HS-5 (cell line): Measurements from ENCODE around the gene MCM5.

Experiments
- DNase-seq: peaks from one replicate; pipeline ENCODE4 v3.0.0-alpha.2; 2012; ENCODE audit warnings: low read depth

Gene MCM5

DNA sequence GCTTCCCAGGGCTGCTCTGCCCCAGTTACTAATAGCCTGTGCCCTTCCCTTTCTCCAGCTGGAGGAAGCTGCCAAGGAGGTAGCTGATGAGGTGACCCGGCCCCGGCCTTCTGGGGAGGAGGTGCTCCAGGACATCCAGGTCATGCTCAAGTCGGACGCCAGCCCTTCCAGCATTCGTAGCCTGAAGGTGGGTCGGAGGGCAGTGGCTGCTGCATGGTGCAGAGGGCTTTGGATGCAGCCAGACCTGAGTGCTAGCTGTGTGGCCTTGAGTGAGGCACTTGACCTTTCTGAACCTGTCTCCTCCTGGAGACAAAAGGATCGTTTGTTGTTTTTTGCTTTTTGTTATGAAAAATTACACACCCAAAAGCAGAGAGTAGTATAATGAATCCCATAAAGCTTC is 3.4 kb downstream of the MCM5 start:
- DNase-seq: no peak

DNA sequence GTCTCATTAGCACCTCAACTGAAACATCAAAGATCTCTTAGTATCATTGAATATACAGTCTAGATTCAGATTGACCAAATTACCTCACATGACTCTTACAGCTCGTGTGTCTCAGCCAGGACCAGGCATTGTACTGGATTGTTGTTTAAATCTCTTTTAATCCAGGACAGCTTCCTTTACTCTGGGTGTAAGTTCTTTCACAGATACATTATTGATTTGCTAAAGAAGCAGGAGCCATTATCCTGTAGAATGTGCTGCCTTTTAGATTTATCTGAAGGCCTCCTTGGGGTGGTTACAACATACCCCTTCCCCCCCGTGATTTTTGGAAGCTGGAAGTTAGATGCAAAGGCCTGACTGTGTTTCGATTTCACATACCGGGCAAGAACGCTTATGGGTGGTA is 4.2 kb downstream of the MCM5 start:
- DNase-seq: no peak

DNA sequence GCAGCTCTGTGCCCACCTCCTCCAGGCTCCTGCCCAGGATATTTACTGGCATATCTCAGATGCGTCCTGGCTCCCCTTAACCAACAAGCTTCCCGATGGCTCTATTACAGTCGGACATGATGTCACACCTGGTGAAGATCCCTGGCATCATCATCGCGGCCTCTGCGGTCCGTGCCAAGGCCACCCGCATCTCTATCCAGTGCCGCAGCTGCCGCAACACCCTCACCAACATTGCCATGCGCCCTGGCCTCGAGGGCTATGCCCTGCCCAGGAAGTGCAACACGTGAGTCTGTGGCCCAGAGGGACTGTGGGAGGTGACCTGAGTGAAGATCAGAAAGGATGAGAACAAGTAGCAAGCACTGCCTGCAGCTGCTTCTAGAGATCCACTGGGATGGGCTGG is 6.5 kb downstream of the MCM5 start:
- DNase-seq: no peak

DNA sequence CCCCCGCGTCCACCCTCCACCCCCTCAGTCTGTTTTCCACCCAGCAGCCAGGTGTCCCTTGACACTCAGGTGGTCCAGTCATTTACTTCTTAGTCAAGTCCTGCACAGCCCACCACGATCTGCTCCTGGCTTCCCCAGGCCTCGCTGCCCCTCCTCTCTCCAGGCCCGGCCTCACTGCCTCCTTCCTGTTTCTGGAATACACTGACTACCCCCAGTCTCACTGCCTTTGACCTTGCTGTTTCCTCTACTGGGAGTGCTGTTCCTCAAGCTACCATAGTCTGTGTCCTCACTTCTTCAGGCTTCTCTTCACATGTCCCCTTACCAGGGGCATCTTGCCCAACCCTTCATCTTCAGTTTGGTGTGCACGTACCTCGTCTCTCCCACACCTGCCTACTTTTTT is 7.4 kb downstream of the MCM5 start:
- no peak for DNase-seq

DNA sequence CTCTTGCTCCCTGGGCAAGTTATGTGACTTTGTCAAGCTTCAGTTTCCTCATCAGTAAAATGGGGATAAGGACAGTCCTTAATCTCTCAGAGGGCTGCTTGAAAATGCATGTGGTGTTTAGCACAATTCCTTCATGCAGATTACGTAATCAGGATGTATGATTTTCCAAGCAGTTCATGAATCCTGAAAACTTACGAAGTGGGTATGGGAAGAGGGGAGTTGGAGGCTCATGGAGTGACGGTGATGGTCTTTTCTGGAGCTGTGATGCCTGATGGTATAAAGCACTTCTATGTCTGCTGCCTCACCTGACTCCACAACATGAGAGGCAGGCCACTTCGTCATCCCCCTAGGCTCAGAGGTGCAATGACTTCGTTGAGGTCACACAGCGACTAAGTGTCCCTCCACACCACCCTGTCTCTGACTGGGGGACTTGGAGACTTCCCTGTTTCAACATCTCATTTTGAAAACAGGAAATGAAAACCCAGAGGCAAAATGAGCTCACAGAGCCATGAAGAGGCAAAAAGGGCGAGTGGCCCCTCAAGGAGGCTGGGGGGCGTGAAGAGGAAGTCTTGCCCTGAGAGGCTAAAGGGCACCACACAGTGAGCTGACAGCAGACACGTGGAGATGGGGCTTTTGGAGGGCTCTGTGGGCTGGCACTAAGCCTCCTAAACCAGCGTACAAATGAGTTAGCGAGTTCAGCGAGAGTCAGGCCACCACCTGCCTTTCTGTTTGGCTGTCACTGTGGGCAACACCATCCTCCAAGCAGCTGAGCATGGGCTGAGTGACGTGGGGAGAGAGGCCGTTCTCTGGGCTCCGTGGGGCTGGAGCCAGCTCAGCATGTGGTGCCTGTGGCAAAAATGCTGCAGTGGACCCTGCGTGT is 10.1 kb downstream of the MCM5 start:
- no peak for DNase-seq

DNA sequence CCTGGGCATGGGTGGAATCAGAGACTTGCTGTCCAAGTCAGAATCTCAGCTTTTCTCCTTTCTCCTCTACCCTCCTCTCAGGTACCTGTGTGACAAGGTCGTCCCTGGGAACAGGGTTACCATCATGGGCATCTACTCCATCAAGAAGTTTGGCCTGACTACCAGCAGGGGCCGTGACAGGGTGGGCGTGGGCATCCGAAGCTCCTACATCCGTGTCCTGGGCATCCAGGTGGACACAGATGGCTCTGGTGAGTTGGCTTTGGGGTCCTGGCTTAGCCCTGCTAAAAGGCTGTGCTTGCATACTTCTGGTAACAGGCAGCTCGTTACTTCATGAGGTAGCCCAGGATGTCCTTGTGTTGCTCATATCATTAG is 10.7 kb downstream of the MCM5 start:
- no peak for DNase-seq

DNA sequence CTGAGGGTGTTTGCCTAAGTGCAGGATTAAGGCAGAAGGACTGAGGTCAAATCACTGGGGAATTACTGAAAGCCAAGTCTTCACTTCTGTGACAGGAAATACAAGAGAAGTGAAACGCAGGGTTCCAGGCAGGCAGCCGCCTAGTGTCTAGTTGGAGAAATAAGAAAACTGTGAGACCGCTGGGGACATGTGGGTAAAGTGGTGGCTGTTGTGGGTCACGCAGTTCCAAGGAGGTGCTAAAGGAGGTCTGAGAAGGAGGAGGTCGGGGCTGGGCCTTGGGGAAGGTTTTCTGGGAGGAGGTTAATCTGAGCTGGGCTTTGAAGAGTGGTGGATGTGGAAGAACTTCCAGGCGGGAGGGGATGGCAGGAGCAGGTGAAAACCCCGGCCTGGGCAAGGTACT is 11.2 kb downstream of the MCM5 start:
- DNase-seq: no peak

DNA sequence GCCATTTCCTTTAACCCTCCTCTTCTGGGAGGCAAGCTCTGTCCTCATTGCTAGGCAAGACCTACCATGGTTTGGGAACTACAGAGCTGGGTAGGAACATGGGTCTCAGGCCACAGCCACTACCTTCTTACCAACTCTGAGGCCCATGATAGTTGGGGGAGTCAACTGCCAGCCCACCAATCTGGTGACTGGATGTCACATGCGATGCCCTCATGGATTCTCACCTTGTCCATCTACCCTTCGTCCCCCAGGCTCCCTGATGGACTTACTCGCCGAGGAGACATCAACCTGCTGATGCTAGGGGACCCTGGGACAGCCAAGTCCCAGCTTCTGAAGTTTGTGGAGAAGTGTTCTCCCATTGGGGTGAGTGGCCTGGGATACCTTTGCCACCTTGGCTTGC is 13.7 kb downstream of the MCM5 start:
- no peak for DNase-seq

DNA sequence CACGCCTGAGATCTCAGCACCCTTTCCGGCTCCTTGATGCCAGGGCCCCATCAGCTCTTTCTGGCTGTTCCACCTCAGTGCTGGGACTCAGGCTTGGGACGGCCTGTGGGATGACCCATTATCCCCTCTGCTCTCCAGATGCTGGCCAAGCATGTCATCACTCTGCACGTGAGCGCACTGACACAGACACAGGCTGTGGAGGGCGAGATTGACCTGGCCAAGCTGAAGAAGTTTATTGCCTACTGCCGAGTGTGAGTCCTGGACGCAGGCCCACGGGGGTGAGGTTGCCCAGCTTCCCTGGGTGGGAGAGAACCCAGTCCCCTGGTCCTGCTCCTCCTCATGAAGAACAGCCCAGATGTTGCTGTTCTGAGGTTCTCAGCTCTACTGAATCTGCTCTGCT is 17.7 kb downstream of the MCM5 start:
- no peak for DNase-seq

DNA sequence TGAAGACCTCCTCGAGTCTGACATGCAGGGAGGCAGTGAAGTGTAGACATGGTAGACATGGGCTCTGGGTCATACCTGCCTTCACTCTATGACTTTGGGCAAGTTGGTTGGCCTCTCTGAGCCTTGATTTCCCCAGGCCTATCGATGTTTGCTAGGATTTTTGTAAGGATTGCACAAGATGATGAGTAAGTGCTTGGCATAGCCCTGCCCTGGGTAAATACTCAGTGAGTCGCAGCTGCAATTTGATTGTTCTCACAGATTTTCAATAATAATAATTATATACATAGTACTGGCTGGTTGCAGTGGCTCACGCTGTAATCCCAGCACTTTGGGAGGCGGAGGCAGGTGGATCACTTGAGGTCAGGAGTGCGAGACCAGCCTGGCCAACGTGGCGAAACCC is 18.1 kb downstream of the MCM5 start:
- DNase-seq: no peak

DNA sequence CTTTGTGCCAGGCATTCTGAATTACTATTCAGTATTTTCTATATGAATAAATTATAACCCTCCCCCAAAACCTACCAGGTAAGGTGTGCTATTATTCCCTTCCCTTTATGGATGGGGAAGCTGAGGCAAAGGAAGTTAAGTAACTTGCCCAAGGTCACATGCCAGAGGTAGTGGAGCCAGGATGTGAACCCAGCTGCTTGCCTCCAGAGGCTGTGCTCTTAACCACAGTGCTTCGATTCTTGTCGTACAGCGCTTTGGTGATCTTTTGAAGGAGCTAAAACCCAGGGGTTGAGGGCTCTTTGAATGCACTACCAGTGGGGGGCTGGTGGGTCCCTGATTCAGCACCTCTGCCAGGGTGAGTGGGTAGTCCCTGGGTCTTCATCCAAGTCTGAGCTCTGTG is 18.8 kb downstream of the MCM5 start:
- no peak for DNase-seq

DNA sequence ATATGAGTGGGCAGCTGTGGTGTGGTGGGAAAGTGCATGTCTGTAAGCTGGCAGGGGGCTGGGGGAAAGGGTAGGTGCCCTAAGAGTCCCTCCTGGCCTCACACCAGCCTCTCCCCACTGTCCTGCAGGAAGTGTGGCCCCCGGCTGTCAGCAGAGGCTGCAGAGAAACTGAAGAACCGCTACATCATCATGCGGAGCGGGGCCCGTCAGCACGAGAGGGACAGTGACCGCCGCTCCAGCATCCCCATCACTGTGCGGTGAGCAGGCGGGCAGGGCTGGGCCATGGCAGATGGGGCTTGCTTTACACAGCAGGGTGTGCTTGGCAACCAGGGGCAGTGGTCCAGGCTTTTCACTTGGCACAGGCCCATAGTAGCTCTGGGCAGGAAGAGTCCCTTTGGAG is 19.8 kb downstream of the MCM5 start:
- no peak for DNase-seq

DNA sequence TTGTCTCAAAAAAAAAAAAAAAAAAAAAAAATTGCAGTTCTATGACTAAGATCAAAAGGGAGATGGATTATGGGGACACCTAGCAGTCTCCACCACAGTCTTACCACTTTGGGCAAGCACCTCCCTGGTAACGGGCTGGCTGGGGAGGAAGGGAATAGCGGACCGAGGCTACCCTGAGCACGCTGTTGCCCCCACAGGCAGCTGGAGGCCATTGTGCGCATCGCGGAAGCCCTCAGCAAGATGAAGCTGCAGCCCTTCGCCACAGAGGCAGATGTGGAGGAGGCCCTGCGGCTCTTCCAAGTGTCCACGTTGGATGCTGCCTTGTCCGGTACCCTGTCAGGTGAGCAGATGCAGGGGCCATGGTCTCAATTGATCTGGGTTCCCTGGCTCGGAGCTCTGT is 21.2 kb downstream of the MCM5 start:
- DNase-seq: no peak

DNA sequence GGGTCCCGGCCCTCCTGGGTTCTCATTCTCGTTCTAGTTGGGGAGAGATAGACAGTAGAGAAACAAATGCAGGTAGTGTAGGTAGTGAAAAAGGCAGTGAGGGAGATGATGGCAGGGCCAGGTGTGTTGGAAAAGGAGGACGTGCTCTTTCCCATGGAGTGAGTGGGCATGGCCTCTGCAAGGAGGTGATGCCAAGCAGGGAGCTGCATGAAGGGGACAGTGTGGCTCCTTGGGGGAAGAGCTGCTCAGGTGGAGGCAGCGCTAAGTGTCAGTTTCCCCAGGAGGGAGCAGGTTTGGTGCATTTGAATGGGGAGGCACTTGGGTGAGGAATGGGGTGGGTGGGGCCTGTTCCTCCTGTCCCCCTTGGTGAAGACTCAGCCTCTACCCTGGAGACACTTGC is 22.2 kb downstream of the MCM5 start:
- no peak for DNase-seq

DNA sequence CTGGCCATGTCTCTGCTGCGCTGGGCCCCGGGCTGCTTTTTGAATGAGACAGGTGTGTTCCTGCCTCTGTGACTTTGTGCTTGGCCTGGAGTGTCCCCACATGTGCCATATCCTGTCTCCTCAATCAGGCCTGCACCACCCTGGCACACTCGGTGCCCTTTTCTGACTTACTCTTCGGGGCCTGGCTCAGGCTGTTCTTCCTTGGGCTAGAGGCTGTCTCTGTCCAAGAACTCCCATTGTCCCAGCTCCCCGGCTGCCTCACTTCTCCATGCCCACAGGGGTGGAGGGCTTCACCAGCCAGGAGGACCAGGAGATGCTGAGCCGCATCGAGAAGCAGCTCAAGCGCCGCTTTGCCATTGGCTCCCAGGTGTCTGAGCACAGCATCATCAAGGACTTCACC is 23.0 kb downstream of the MCM5 start:
- DNase-seq: no peak

DNA sequence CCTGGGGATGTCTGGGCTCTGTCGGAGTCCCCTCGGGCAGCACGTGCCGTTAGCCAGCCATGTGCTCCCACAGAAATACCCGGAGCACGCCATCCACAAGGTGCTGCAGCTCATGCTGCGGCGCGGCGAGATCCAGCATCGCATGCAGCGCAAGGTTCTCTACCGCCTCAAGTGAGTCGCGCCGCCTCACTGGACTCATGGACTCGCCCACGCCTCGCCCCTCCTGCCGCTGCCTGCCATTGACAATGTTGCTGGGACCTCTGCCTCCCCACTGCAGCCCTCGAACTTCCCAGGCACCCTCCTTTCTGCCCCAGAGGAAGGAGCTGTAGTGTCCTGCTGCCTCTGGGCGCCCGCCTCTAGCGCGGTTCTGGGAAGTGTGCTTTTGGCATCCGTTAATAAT is 24.1 kb downstream of the MCM5 start:
- DNase-seq: no peak

DNA sequence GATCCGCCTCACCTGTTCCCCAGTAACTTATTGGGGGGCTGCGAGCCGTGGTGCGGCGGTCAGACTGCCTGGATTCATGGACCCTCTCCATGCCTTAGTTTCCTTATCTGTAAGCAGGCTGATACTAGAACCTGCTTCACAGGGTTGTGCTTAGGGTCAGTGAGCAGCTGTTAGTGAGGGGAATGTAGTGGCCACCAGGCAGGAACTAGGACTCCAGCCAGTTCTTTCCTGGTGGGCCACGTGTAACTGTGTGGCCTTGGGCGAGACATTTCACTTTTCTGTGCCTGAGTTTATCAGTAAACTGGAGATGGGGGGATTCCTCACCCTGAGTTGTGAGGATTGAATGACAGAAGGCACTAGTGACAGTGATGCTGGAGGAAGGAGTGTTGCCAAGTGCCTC is 24.8 kb downstream of the MCM5 start:
- no peak for DNase-seq

DNA sequence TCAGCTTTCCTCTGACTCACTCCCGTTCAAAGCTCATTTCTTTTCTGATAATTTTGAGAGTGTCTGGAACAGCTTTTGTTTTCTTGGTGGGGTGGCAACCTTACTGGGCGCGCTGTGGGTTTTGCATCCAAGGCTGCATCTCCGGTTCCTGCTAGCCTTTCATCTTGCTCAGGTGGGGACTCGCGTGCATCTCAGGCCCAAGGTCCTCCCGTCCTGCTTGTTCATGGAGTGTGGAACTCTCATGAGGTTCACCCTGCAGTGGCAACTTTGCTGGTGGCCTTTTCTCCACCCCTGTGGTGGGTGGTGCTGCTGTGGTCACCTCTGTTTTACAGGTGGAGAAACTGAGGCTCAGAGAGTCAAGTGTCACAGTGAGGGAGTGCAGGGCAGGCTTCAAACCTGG is 25.6 kb downstream of the MCM5 start:
- no peak for DNase-seq

DNA sequence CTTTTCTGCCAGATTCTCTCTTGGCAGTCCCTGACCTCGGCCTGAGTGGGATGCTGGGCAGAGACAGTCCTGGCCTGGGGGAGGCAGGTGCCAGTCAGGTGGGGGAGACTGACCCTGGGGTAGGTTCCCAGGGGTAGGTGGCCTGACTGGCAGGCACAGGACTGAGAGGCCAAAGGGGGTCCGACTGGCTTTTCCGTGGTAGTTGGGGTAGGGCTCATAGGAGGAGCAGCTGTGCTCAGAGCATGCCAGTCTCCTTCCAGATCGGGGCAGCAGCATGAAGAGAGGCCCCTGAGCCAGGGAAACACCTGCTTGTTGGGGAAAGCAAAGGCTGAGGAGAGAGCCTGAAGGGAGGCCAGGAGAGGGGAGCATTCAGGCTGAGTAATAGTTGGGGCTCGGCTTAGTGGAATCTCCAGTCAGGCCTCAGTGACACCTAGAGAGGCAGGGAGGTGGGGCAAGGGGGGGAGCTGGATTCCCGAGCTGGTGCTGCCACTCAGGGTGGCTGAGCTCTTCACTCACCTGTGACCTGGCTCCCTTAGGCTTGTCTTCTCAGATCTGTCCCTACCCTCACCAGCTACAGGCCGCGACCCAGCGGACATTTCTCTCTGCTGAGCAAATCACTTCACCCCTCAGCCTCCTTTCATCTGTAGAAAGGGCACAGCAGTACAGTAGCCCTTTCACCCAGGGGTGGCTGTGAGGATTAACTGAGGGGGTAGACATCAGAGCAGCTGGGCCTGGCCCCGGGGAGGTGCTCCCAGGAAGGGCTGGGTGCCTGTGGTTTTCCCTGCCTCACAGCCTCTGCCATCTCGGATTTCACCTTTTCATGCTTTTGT is 26.2 kb downstream of the MCM5 start:
- DNase-seq: no peak

DNA sequence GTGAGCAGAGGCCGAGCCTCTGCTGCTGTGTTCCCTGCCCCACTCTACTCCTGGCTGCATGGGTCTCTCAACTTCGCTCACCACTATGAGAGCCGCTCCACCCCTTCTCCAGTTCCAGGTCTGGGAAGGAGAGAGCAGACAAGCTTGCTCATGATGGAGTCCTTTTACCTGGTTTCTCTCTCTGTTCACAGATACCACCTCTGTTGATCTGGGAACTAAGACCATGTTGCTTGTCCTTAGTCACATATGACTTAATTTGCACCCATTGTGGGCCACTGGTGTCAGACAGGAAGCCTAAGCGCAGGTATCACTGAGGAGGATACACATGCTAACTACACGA is 26.8 kb downstream of the MCM5 start:
- no peak for DNase-seq

DNA sequence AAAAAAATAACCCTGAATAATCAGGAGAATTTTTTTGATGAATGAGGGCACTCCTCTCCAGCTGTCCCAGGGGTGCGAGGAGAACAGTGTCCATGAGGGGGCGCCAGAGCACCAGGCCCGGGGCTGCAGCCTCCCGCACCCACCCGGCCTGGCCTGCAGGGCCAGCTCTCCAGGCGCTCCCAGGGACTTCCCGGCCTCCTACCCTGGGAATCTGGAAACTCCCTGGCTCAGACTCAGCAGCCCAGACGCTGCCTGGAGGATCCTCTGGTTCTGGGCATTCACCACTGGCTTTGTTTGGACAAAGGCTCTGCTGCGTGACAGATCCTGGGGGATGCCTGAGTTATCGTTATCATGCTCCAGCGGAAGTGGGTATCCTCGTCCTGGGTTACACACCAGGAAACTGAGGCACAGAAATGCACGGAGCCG is 31.0 kb downstream of the MCM5 start:
- no peak for DNase-seq

DNA sequence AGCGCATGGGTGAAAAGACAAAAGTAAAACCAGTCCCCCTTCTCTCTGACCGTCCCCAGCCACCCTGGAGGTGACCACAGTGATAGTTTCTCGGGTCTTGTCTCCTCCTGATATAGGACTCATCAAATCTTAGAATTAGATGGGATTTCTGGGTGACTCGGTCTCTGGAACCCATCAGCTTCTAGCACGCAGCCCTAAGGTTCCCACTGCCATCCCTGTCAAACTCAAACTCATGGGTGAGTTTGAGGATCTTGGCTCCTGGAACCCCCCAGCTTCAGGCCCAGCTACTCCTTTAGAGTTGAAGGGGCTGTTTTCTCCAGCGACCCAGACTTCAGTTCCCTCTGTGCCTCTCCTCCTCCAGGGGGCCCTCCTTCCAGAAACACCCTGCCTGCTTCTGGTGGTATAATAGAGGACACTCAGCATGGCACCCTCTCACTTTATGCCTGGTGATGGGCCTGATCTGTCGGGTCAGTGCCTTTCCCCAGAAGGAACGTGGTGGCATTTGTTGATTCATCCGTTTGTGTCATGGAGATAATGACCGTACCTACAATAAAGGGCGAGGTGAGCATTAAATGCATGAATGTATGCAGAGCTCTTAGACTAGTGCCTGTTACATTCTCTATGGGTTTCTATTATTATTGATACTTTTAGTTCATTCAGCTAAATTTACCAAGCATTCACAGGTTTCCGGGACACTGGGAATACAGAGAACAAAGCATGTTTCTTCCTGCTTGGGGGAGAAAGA is 31.7 kb downstream of the MCM5 start:
- no peak for DNase-seq
